GM23338 (cell line): ENCODE measurements around the gene SRGAP3. TPM values are rescaled to one million over a fixed set of nuclear protein-coding genes. Genes with fewer than 3 reads are reported as not detected.

Experiments used
- ATAC-seq: fragments of 200-7000 bp; cut with Tn5 transposase; 3 replicates; pipeline ENCODE4 v1.9.1; 2020
- DNase-seq: peaks from one replicate; pipeline ENCODE4 v3.0.0-alpha.2; 2015; ENCODE audit warnings: low spot score
- H2AFZ ChIP-seq: fragments of 200-600 bp; sonication (generic); 2 replicates; pipeline ENCODE4 v1.8.0; 2016; ENCODE audit warnings: antibody characterized with exemption, mild to moderate bottlenecking, moderate library complexity
- H3F3A ChIP-seq: fragments of 200-600 bp; sonication (generic); replicated peaks from 2 replicates; pipeline ENCODE4 v1.8.0; 2017; ENCODE audit warnings: antibody characterized with exemption, mixed run types, low read depth
- H3K27ac ChIP-seq: fragments of 200-600 bp; sonication (generic); 2 replicates; pipeline ENCODE4 v1.6.1; 2016; ENCODE audit warnings: low read depth
- H3K27me3 ChIP-seq: fragments of 200-600 bp; sonication (generic); 2 replicates; pipeline ENCODE4 v1.8.0; 2016; ENCODE audit warnings: mild to moderate bottlenecking, mixed run types, moderate library complexity; ENCODE audit not compliant: insufficient read depth
- H3K36me3 ChIP-seq: fragments of 200-600 bp; sonication (generic); 2 replicates; pipeline ENCODE4 v1.8.0; 2016; ENCODE audit warnings: mild to moderate bottlenecking; ENCODE audit not compliant: insufficient read depth
- H3K4me1 ChIP-seq: fragments of 200-600 bp; sonication (generic); 2 replicates; pipeline ENCODE4 v1.8.0; 2016; ENCODE audit warnings: mild to moderate bottlenecking, moderate library complexity; ENCODE audit not compliant: insufficient read depth
- H3K4me2 ChIP-seq: fragments of 200-600 bp; sonication (generic); 2 replicates; pipeline ENCODE4 v1.7.1; 2017; ENCODE audit warnings: mixed run types
- H3K4me3 ChIP-seq: fragments of 200-600 bp; sonication (generic); 2 replicates; pipeline ENCODE4 v1.6.1; 2016; ENCODE audit warnings: mixed run types
- H3K79me2 ChIP-seq: fragments of 200-600 bp; sonication (generic); replicated peaks from 2 replicates; pipeline ENCODE4 v1.8.0; 2017; ENCODE audit warnings: mild to moderate bottlenecking; ENCODE audit not compliant: insufficient read depth
- H3K9me2 ChIP-seq: fragments of 200-600 bp; sonication (generic); 2 replicates; pipeline ENCODE4 v1.8.0; 2017; ENCODE audit not compliant: insufficient read depth
- H4K20me1 ChIP-seq: fragments of 200-600 bp; sonication (generic); replicated peaks from 2 replicates; pipeline ENCODE4 v1.8.0; 2017; ENCODE audit warnings: mild to moderate bottlenecking; ENCODE audit not compliant: insufficient read depth
- H3K27ac Mint-ChIP-seq: 2 replicates; pipeline ENCODE4 v1.8.0; 2020; ENCODE audit warnings: inconsistent platforms, mild to moderate bottlenecking, moderate library complexity, mixed read lengths
- H3K27me3 Mint-ChIP-seq: 3 replicates; pipeline ENCODE4 v1.8.0; 2022; ENCODE audit warnings: low read depth, mild to moderate bottlenecking, moderate library complexity, mixed read lengths, inconsistent platforms; ENCODE audit not compliant: insufficient read depth, poor library complexity
- H3K36me3 Mint-ChIP-seq: 3 replicates; pipeline ENCODE4 v1.8.0; 2021; ENCODE audit warnings: low read depth, mild to moderate bottlenecking, inconsistent platforms, moderate library complexity, mixed read lengths
- H3K4me1 Mint-ChIP-seq: 3 replicates; pipeline ENCODE4 v1.8.0; 2020; ENCODE audit warnings: mild to moderate bottlenecking, inconsistent platforms, mixed read lengths
- H3K4me3 Mint-ChIP-seq: 3 replicates; pipeline ENCODE4 v1.8.0; 2021; ENCODE audit warnings: moderate library complexity, mild to moderate bottlenecking, inconsistent platforms, mixed read lengths
- H3K9me3 Mint-ChIP-seq: 3 replicates; pipeline ENCODE4 v1.8.0; 2020; ENCODE audit warnings: moderate library complexity, mild to moderate bottlenecking, inconsistent platforms, mixed read lengths
- CREB1 ChIP-seq: fragments of 250-450 bp; sonication (Bioruptor Pico); IDR thresholded peaks from 2 replicates; pipeline ENCODE4 v1.5.0; 2020; ENCODE audit warnings: low read depth, mild to moderate bottlenecking, moderate library complexity
- ETS1 ChIP-seq: IDR thresholded peaks from 2 replicates; pipeline ENCODE4 v1.6.1; 2016; ENCODE audit warnings: antibody characterized with exemption
- EZH2phosphoT487 ChIP-seq: fragments of 200-600 bp; sonication (generic); IDR thresholded peaks from one replicate; pipeline ENCODE4 v1.8.1; 2018; ENCODE audit warnings: antibody characterized with exemption; ENCODE audit not compliant: unreplicated experiment
- STAT1 ChIP-seq: IDR thresholded peaks from one replicate; pipeline ENCODE4 v1.6.1; 2016; ENCODE audit warnings: antibody characterized with exemption; ENCODE audit not compliant: unreplicated experiment
- ZNF331 ChIP-seq: fragments of 250-450 bp; sonication (Bioruptor Pico); IDR thresholded peaks from 2 replicates; pipeline ENCODE4 v1.5.0; 2020; ENCODE audit warnings: low read depth, mild to moderate bottlenecking, moderate library complexity
- polyA plus RNA-seq: library from polyadenylated mRNA; unstranded; fragments of >200 nt; fragmentation: Nextera tagmentation; extraction: Ambion mirVana; gene quantifications from 2 replicates; pipeline ENCODE4 v1.2.1, GENCODE V29; 2016
- total RNA-seq: library from RNA; depleted of rRNA; stranded (reverse); fragments of >200 nt; shearing (Covaris generic); gene quantifications from 2 replicates; pipeline ENCODE4 v1.2.3, GENCODE V29; 2014
- TF ChIP-seq, protein P1 (sequence below): fragments of 250-450 bp; sonication (Bioruptor Pico); IDR thresholded peaks from 2 replicates; pipeline ENCODE4 v1.5.0; 2020; ENCODE audit warnings: mild to moderate bottlenecking, moderate library complexity
- TF ChIP-seq, protein P2 (sequence below), 2 experiments: fragments of 200-600 bp in 1 of 2; sonication (generic) in 1 of 2; conservative IDR thresholded peaks; 2 replicates each; pipeline versions ENCODE4 v1.5.1 to v1.6.1; 2016 to 2017; ENCODE audit warnings: antibody characterized with exemption in 2 of 2, low read depth in 2 of 2, mild to moderate bottlenecking in 2 of 2, moderate library complexity in 1 of 2

SRGAP3 gene
- total and polyA plus RNA-seq, 2 experiments from 2014 or later: 6.4 to 9.4 TPM

- TF ChIP-seq, protein P1, sequence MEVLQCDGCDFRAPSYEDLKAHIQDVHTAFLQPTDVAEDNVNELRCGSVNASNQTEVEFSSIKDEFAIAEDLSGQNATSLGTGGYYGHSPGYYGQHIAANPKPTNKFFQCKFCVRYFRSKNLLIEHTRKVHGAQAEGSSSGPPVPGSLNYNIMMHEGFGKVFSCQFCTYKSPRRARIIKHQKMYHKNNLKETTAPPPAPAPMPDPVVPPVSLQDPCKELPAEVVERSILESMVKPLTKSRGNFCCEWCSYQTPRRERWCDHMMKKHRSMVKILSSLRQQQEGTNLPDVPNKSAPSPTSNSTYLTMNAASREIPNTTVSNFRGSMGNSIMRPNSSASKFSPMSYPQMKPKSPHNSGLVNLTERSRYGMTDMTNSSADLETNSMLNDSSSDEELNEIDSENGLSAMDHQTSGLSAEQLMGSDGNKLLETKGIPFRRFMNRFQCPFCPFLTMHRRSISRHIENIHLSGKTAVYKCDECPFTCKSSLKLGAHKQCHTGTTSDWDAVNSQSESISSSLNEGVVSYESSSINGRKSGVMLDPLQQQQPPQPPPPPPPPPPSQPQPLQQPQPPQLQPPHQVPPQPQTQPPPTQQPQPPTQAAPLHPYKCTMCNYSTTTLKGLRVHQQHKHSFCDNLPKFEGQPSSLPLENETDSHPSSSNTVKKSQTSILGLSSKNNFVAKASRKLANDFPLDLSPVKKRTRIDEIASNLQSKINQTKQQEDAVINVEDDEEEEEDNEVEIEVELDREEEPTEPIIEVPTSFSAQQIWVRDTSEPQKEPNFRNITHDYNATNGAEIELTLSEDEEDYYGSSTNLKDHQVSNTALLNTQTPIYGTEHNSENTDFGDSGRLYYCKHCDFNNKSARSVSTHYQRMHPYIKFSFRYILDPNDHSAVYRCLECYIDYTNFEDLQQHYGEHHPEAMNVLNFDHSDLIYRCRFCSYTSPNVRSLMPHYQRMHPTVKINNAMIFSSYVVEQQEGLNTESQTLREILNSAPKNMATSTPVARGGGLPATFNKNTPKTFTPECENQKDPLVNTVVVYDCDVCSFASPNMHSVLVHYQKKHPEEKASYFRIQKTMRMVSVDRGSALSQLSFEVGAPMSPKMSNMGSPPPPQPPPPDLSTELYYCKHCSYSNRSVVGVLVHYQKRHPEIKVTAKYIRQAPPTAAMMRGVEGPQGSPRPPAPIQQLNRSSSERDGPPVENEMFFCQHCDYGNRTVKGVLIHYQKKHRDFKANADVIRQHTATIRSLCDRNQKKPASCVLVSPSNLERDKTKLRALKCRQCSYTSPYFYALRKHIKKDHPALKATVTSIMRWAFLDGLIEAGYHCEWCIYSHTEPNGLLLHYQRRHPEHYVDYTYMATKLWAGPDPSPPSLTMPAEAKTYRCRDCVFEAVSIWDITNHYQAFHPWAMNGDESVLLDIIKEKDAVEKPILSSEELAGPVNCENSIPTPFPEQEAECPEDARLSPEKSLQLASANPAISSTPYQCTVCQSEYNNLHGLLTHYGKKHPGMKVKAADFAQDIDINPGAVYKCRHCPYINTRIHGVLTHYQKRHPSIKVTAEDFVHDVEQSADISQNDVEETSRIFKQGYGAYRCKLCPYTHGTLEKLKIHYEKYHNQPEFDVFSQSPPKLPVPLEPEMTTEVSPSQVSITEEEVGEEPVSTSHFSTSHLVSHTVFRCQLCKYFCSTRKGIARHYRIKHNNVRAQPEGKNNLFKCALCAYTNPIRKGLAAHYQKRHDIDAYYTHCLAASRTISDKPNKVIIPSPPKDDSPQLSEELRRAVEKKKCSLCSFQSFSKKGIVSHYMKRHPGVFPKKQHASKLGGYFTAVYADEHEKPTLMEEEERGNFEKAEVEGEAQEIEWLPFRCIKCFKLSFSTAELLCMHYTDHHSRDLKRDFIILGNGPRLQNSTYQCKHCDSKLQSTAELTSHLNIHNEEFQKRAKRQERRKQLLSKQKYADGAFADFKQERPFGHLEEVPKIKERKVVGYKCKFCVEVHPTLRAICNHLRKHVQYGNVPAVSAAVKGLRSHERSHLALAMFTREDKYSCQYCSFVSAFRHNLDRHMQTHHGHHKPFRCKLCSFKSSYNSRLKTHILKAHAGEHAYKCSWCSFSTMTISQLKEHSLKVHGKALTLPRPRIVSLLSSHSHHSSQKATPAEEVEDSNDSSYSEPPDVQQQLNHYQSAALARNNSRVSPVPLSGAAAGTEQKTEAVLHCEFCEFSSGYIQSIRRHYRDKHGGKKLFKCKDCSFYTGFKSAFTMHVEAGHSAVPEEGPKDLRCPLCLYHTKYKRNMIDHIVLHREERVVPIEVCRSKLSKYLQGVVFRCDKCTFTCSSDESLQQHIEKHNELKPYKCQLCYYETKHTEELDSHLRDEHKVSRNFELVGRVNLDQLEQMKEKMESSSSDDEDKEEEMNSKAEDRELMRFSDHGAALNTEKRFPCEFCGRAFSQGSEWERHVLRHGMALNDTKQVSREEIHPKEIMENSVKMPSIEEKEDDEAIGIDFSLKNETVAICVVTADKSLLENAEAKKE: no peak
- TF ChIP-seq ETS1 (no peak), EZH2phosphoT487 (no peak), ZNF331 (no peak)
Measured at GRCh38 chr3:9201955-9202354, 47.5 kb downstream of the SRGAP3 start (continued).

- Mint-ChIP-seq H3K36me3 (no peaks in the 10 kb centered on the region), H3K27ac (no peak overlapping the region), H3K9me3 (no peaks in the 10 kb centered on the region), H3K27me3 (peaks cover 7% of the 10 kb centered on the region), H3K4me3 (no peak overlapping the region), H3K4me1 (peaks cover 51% of the 10 kb centered on the region)
- H3K9me2 ChIP-seq: peaks cover 13% of the 10 kb centered on the region; the same call in 1 of the 2 replicates
- no peak overlapping the region for H3K4me2 ChIP-seq
- H2AFZ ChIP-seq: no peak overlapping the region
- H3K36me3 ChIP-seq: no peaks in the 10 kb centered on the region
- DNase-seq (no peak), ATAC-seq (no peak)
- peaks cover 41% of the 10 kb centered on the region for H3K4me1 ChIP-seq
- no peak overlapping the region for H3K4me3 ChIP-seq
- no peak overlapping the region for H3K27ac ChIP-seq
- no peaks in the 10 kb centered on the region for H3F3A ChIP-seq
- H3K27me3 ChIP-seq: no peaks in the 10 kb centered on the region
- no peaks in the 10 kb centered on the region for H4K20me1 ChIP-seq
- H3K79me2 ChIP-seq: no peaks in the 10 kb centered on the region
- TF ChIP-seq, protein P1: no peak
- TF ChIP-seq, protein P2, sequence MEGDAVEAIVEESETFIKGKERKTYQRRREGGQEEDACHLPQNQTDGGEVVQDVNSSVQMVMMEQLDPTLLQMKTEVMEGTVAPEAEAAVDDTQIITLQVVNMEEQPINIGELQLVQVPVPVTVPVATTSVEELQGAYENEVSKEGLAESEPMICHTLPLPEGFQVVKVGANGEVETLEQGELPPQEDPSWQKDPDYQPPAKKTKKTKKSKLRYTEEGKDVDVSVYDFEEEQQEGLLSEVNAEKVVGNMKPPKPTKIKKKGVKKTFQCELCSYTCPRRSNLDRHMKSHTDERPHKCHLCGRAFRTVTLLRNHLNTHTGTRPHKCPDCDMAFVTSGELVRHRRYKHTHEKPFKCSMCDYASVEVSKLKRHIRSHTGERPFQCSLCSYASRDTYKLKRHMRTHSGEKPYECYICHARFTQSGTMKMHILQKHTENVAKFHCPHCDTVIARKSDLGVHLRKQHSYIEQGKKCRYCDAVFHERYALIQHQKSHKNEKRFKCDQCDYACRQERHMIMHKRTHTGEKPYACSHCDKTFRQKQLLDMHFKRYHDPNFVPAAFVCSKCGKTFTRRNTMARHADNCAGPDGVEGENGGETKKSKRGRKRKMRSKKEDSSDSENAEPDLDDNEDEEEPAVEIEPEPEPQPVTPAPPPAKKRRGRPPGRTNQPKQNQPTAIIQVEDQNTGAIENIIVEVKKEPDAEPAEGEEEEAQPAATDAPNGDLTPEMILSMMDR (conservative IDR thresholded peaks at IDR 0.05; ENCODE audit: low read depth in 2 of 2): no peak
- TF ChIP-seq CREB1 (CRISPR knock-in tag) (no peak), STAT1 (no peak)
Measured at GRCh38 chr3:9201266-9201665, 48.2 kb downstream of the SRGAP3 start.
